NCI-H774 (cell line): ENCODE data around the gene RNU6-9.

ENCODE experiments used
- DNase-seq: peaks from one replicate; lab custom pipeline; 2025; lab: John Stamatoyannopoulos, UW

The RNU6-9 gene

GRCh38 chr19:899336-900042 is 6.2 kb downstream of the RNU6-9 start:
- no peak for DNase-seq

GRCh38 chr19:900043-900301 is 6.7 kb downstream of the RNU6-9 start:
- DNase-seq, result no peak

GRCh38 chr19:900302-901111 is 7.2 kb downstream of the RNU6-9 start:
- peak; percentile 21 for DNase-seq

GRCh38 chr19:901216-902092 is 8.2 kb downstream of the RNU6-9 start:
- no peak for DNase-seq

- no peak for DNase-seq
These were observed 8.7 kb downstream of the RNU6-9 start for GRCh38 chr19:902093-902370.

GRCh38 chr19:902446-903226 is 9.4 kb downstream of the RNU6-9 start:
- no peak for DNase-seq

- no peak for DNase-seq
These were observed 10.0 kb downstream of the RNU6-9 start for GRCh38 chr19:903266-903797.

- no peak for DNase-seq
These were observed 11.3 kb downstream of the RNU6-9 start for GRCh38 chr19:904545-904944.

GRCh38 chr19:906480-906879 is 13.2 kb downstream of the RNU6-9 start:
- no peak for DNase-seq

- DNase-seq, result no peak
These were observed 14.0 kb downstream of the RNU6-9 start for GRCh38 chr19:907183-907853.

GRCh38 chr19:911197-912033 is 18.1 kb downstream of the RNU6-9 start:
- DNase-seq, result no peak

GRCh38 chr19:912181-913079 is 19.1 kb downstream of the RNU6-9 start:
- DNase-seq, result no peak

GRCh38 chr19:913080-913748 is 19.9 kb downstream of the RNU6-9 start, which contains the start of gene R3HDM4:
R3HDM4 (minus strand) TSS chr19:913219; CDS start chr19:913157, 62 bp downstream.
- DNase-seq, result peak; percentile 52

GRCh38 chr19:916645-917322 is 23.5 kb downstream of the RNU6-9 start:
- DNase-seq, result peak; percentile 67

GRCh38 chr19:917323-918151 is 24.3 kb downstream of the RNU6-9 start, which contains the start of gene KISS1R:
KISS1R (plus strand) TSS chr19:917333; CDS start chr19:917503, 170 bp downstream.
- DNase-seq, result peak; percentile 61

GRCh38 chr19:918152-918437 is 24.8 kb downstream of the RNU6-9 start:
- no peak for DNase-seq

- no peak for DNase-seq
These were observed 25.4 kb downstream of the RNU6-9 start for GRCh38 chr19:918481-919198.
